Suprapubic skin (tissue), 4 donors: ENCODE measurements around the gene TSGA10. TPM values are rescaled to one million over a fixed set of nuclear protein-coding genes. Genes with fewer than 3 reads are reported as not detected.
"Not testable (repeated sequence)": the region's sequence is repeated elsewhere in the genome, so short reads cannot be mapped to it uniquely, and the experiment has no call there.

Experiments
- DNase-seq, 2 donors: peaks; one replicate each; pipeline ENCODE4 v3.0.0-alpha.2; 2019; ENCODE audit warnings: low spot score in 2 of 2
- H3K27ac ChIP-seq: fragments of 200-600 bp; sonication (generic); one replicate; pipeline ENCODE4 v1.5.1; 2019
- H3K27me3 ChIP-seq: fragments of 200-600 bp; sonication (generic); one replicate; pipeline ENCODE4 v1.5.1; 2019
- H3K36me3 ChIP-seq: fragments of 200-600 bp; sonication (generic); one replicate; pipeline ENCODE4 v1.5.1; 2019
- H3K4me1 ChIP-seq: fragments of 200-600 bp; sonication (generic); one replicate; pipeline ENCODE4 v1.5.1; 2019
- H3K4me3 ChIP-seq: fragments of 200-600 bp; sonication (generic); one replicate; pipeline ENCODE4 v1.5.1; 2019; ENCODE audit warnings: mild to moderate bottlenecking
- H3K9me3 ChIP-seq: fragments of 200-600 bp; sonication (generic); one replicate; pipeline ENCODE4 v1.5.1; 2019
- EP300 ChIP-seq: sonication (generic); formaldehyde crosslinking; IDR thresholded peaks from one replicate; pipeline ENCODE4 v1.6.1; 2017; ENCODE audit warnings: antibody characterized with exemption
- POLR2A ChIP-seq, 2 donors: fragments of 450-650 bp; IDR thresholded peaks; one replicate each; pipeline ENCODE4 v1.6.1; 2017; ENCODE audit warnings: antibody characterized with exemption in 2 of 2, mild to moderate bottlenecking in 2 of 2, moderate library complexity in 2 of 2
- POLR2AphosphoS5 ChIP-seq, 3 donors: sonication (generic); formaldehyde crosslinking; IDR thresholded peaks; one replicate each; pipeline ENCODE4 v1.6.1; 2017; ENCODE audit warnings: antibody characterized with exemption in 3 of 3
- WGBS: methylation state at CpG from one replicate; pipeline ENCODE4 v1.1.5; 2018; 5-methylcytosine and 5-hydroxymethylcytosine counted together
- total RNA-seq, 4 donors: library from RNA; depleted of rRNA; stranded (reverse); fragments of >200 nt; gene quantifications; one replicate each; pipeline ENCODE4 v1.1.0, GENCODE V29; 2016
- TF ChIP-seq, protein P1 (sequence below), 2 donors: fragments of 200-600 bp in 1 of 2; fragments of 450-650 bp in 1 of 2; sonication (generic) in 1 of 2; IDR thresholded peaks; one replicate each; pipeline ENCODE4 v1.5.1; 2016 to 2019; ENCODE audit warnings: antibody characterized with exemption in 2 of 2, mild to moderate bottlenecking in 1 of 2, moderate library complexity in 1 of 2

Gene TSGA10, protein sequence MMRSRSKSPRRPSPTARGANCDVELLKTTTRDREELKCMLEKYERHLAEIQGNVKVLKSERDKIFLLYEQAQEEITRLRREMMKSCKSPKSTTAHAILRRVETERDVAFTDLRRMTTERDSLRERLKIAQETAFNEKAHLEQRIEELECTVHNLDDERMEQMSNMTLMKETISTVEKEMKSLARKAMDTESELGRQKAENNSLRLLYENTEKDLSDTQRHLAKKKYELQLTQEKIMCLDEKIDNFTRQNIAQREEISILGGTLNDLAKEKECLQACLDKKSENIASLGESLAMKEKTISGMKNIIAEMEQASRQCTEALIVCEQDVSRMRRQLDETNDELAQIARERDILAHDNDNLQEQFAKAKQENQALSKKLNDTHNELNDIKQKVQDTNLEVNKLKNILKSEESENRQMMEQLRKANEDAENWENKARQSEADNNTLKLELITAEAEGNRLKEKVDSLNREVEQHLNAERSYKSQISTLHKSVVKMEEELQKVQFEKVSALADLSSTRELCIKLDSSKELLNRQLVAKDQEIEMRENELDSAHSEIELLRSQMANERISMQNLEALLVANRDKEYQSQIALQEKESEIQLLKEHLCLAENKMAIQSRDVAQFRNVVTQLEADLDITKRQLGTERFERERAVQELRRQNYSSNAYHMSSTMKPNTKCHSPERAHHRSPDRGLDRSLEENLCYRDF
- 10 to 100 TPM in 1 of 4 donors, 1 to 10 TPM in 3; 7.5 to 13.4 (median 8.1) TPM for total RNA-seq

DNA sequence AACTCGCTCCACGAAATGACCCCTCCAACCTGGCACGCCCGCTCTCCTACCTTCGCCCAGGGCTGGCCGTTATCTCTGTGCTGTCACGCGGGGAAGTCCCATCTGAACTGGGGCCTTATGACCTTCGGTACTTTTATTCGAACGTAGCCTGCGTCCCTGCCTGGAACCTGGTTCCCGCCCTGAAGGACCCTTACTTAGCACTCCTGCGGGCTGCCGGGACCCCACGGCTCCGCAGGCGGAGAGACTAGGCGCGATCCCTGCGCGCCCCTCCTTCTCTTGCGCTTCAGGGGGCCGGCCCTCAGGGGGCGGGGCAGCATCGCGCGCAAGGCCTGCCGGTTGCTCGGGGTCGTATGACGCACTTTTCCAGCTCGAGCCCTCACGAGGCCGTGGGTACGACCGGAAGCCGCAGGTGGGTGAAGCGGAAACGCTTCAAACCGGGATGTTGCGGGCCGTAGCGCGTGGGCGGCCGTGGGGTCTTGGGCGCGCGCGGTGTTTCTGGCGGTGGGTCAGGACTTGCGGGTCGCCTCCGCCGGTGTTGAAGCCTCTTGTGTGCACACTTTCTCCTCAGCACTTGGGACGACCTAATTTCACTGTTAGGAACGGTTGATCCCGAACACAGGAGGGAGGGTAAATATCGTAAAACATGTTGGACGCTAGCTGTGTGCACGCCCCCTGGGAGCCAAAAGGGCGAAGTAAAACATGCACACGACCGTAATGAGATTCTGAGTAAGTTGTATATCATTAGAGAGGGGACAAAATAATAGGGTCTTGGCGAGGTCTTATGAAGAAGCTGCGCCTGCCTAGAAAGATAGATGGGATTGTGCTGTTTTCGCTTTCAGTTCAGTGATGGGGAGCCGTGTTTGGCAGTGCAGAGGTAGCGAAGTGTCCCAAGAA lies at the start of gene TSGA10, which contains the start of gene LIPT1:
TSGA10 (minus strand) TSS at position 300 of the 894 bp plus-strand sequence. CDS start 45,503 bp downstream, outside the sequence.
LIPT1 (plus strand) TSS at position 325 of the 894 bp plus-strand sequence. CDS start 6,991 bp downstream, outside the sequence.
- Histone ChIP-seq H3K4me3 (peak within 1 kb of the TSS; percentile 85), H3K9me3 (no peaks in the 10 kb centered on the region), H3K36me3 (peaks cover 11% of the 10 kb centered on the region), H3K27ac (peak within 1 kb of the TSS; percentile 90), H3K27me3 (no peaks in the 10 kb centered on the region), H3K4me1 (peaks cover 20% of the 10 kb centered on the region)
- WGBS = under 1% methylated on average over 48 of the region's 70 CpGs
- peak in 1 of 2 donors; percentile 67 for TF ChIP-seq POLR2A (IDR thresholded peaks at IDR 0.05)
- no peak for TF ChIP-seq EP300
- TF ChIP-seq POLR2AphosphoS5 (IDR thresholded peaks at IDR 0.05) = peak in 2 of 3 donors; percentile 75 to 89
- peak; percentile 95 for DNase-seq

DNA sequence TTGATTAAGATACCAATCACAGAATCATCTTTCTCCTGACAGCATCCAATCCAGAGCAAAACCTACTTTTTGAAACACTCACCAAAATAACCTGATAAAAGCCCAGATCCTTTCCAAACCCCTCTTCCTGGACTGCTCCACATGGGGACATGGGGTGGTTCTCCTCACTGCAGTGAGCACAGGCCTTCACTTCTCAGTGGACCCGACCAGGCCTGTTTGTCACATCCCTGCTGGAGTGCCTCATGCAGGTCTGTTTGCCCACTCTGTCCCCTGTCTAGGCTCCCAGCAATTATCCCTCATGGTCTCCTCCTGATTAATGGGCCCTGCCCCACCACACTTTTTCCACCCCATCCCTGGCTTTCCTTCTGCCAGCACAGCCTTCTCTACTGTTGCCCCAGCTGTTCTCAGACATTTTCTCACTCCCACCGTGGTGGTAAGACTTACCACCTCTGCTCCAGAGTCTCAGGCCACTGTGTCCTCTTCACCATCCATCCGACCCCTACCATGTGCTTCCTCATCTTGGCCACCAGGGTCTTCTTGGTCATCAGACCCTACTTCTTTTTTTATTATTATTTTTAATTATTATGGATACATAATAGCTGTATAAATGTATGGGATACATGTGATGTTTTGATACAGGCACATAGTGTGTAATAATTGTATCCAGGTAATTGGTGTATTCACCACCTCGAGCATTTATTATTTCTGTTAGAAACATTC lies 47.4 kb upstream of the TSGA10 start:
- Histone ChIP-seq H3K27me3 (no peaks in the 10 kb centered on the region), H3K27ac (no peak overlapping the region), H3K36me3 (peaks cover 11% of the 10 kb centered on the region), H3K4me3 (no peak overlapping the region), H3K9me3 (peaks cover 4% of the 10 kb centered on the region), H3K4me1 (no peaks in the 10 kb centered on the region)
- DNase-seq = no peak
- TF ChIP-seq POLR2A (IDR thresholded peaks at IDR 0.05) (no peak), POLR2AphosphoS5 (IDR thresholded peaks at IDR 0.05) (no peak), EP300 (no peak)
- TF ChIP-seq, protein P1, sequence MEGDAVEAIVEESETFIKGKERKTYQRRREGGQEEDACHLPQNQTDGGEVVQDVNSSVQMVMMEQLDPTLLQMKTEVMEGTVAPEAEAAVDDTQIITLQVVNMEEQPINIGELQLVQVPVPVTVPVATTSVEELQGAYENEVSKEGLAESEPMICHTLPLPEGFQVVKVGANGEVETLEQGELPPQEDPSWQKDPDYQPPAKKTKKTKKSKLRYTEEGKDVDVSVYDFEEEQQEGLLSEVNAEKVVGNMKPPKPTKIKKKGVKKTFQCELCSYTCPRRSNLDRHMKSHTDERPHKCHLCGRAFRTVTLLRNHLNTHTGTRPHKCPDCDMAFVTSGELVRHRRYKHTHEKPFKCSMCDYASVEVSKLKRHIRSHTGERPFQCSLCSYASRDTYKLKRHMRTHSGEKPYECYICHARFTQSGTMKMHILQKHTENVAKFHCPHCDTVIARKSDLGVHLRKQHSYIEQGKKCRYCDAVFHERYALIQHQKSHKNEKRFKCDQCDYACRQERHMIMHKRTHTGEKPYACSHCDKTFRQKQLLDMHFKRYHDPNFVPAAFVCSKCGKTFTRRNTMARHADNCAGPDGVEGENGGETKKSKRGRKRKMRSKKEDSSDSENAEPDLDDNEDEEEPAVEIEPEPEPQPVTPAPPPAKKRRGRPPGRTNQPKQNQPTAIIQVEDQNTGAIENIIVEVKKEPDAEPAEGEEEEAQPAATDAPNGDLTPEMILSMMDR (IDR thresholded peaks at IDR 0.05) = no peak
- WGBS = 92% methylated on average over 4 of the region's 4 CpGs

DNA sequence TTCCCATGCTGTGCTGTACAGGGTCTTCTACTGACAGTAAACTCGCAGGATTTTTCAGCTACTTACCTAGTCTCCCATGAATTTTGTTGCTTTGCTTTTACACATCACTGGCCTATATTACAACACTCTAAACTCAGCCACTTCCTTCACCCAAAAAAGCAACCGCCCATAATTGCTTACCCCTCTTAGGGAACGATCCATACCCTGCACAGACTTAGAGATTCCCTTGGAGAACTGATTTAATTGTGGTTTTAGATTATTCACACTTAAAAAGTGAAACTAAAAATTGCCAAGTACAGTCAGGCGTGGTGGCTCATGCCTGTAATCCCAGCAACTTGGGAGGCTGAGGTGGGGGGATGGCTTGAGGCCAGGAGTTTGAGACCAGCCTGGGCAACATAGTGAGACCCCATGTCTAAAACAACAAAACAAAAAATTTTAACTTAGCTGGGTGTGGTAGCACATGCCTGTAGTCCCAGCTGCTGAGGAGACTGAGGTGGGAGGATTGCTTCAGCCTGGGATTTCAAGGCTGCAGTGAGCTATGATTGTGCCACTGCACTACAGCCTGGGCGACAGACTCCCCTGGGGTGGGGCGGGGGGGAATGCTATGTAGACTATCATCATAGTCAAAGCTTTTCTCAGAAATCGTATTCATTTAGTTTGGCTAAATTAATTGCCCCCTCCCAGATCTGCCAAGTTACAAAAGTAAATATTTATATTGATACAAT lies 45.5 kb upstream of the TSGA10 start:
- peaks cover under 1% of the 10 kb centered on the region for H3K9me3 ChIP-seq
- no peak for DNase-seq
- no peaks in the 10 kb centered on the region for H3K27me3 ChIP-seq
- H3K36me3 ChIP-seq = peaks cover 30% of the 10 kb centered on the region
- no peak overlapping the region for H3K27ac ChIP-seq
- WGBS = 92% methylated on average over 7 of the region's 7 CpGs
- H3K4me1 ChIP-seq = no peaks in the 10 kb centered on the region
- no peak for TF ChIP-seq EP300
- TF ChIP-seq, protein P1 (IDR thresholded peaks at IDR 0.05) = no peak
- no peak for TF ChIP-seq POLR2AphosphoS5 (IDR thresholded peaks at IDR 0.05)
- TF ChIP-seq POLR2A (IDR thresholded peaks at IDR 0.05) = no peak
- H3K4me3 ChIP-seq = no peak overlapping the region

GRCh38 chr2:99198103-99198841 lies 43.5 kb upstream of the TSGA10 start:
- Histone ChIP-seq H3K4me3 (no peak overlapping the region), H3K27me3 (no peaks in the 10 kb centered on the region), H3K4me1 (no peaks in the 10 kb centered on the region), H3K9me3 (no peaks in the 10 kb centered on the region), H3K36me3 (peaks cover 31% of the 10 kb centered on the region), H3K27ac (peak overlapping the region; percentile 5)
- no peak for DNase-seq
- TF ChIP-seq POLR2AphosphoS5 (IDR thresholded peaks at IDR 0.05) = no peak
- TF ChIP-seq, protein P1 (IDR thresholded peaks at IDR 0.05) = no peak
- TF ChIP-seq EP300 = no peak
- TF ChIP-seq POLR2A (IDR thresholded peaks at IDR 0.05) = no peak
- WGBS = 65% methylated on average over 6 of the region's 6 CpGs

DNA sequence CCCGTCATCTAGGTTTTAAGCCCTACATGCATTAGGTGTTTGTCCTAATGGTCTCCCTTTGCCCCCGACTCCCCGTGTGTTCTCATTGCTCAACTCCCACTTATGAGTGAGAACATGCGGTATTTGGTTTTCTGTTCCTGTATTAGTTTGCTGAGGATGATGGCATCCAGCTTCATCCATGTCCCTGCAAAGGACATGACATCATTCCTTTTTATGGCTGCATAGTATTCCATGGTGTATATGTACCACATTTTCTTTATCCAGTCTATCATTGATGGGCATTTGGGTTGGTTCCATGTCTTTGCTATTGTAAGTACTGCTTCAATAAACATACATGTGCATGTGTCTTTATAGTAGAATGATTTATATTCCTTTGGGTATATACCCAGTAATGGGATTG lies 37.6 kb upstream of the TSGA10 start:
- 98% methylated on average over 4 of the region's 4 CpGs for WGBS
- H3K36me3 ChIP-seq = peaks cover 69% of the 10 kb centered on the region

More for the DNA sequence above, 37.6 kb upstream of the TSGA10 start:
- H3K4me3 ChIP-seq, H3K9me3 ChIP-seq, DNase-seq, H3K27me3 ChIP-seq, H3K4me1 ChIP-seq, H3K27ac ChIP-seq: not testable (repeated sequence)
